PC-3 (cell line): Measurements from ENCODE around the gene HYDIN.
"Not testable (repeated sequence)": the region's sequence is repeated elsewhere in the genome, so short reads cannot be mapped to it uniquely, and the experiment has no call there.

Source experiments
- EZH2 ChIP-seq: fragments of 300-600 bp; sonication (generic); IDR thresholded peaks from one replicate; pipeline ENCODE4 v1.6.1; 2017; ENCODE audit warnings: antibody characterized with exemption, mild to moderate bottlenecking, low read length; ENCODE audit not compliant: unreplicated experiment
- EZH2phosphoT487 ChIP-seq: fragments of 300-600 bp; sonication (generic); IDR thresholded peaks from 2 replicates; pipeline ENCODE4 v1.6.1; 2018; ENCODE audit warnings: mild to moderate bottlenecking, antibody characterized with exemption, low read length, borderline replicate concordance
- TF ChIP-seq, protein P1 (sequence below): fragments of 300-600 bp; sonication (generic); conservative IDR thresholded peaks from 2 replicates; pipeline ENCODE4 v1.5.1; 2017; ENCODE audit warnings: antibody characterized with exemption, low read depth, mild to moderate bottlenecking, low read length

DNA sequence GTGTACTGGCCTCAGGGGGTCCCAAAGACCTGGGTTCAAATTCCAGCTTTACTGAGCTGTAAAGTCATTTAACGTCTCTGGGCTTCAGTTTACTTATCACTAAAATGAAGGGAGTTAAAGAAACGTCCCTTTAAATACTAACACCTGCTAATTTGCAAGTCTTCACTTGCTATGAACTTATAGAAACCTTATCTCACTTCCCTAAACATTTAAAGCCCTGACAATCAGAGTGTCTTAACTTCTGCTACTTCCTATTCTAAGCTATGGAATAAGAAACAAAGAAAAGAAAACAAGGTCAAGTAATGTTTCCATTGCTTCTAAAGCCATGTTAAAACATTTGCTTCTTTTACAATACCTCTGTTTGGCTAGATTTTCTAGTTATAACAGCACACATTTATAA lies 87.3 kb downstream of the HYDIN start:
- TF ChIP-seq, protein P1, sequence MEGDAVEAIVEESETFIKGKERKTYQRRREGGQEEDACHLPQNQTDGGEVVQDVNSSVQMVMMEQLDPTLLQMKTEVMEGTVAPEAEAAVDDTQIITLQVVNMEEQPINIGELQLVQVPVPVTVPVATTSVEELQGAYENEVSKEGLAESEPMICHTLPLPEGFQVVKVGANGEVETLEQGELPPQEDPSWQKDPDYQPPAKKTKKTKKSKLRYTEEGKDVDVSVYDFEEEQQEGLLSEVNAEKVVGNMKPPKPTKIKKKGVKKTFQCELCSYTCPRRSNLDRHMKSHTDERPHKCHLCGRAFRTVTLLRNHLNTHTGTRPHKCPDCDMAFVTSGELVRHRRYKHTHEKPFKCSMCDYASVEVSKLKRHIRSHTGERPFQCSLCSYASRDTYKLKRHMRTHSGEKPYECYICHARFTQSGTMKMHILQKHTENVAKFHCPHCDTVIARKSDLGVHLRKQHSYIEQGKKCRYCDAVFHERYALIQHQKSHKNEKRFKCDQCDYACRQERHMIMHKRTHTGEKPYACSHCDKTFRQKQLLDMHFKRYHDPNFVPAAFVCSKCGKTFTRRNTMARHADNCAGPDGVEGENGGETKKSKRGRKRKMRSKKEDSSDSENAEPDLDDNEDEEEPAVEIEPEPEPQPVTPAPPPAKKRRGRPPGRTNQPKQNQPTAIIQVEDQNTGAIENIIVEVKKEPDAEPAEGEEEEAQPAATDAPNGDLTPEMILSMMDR, result not testable (repeated sequence)
- not testable (repeated sequence) for TF ChIP-seq EZH2, EZH2phosphoT487
